Measurements from ENCODE around the gene SAE1.
A peak's percentile ranks its signal among the peaks of the same experiment; 100 is the strongest.

SAE1 gene

DNA sequence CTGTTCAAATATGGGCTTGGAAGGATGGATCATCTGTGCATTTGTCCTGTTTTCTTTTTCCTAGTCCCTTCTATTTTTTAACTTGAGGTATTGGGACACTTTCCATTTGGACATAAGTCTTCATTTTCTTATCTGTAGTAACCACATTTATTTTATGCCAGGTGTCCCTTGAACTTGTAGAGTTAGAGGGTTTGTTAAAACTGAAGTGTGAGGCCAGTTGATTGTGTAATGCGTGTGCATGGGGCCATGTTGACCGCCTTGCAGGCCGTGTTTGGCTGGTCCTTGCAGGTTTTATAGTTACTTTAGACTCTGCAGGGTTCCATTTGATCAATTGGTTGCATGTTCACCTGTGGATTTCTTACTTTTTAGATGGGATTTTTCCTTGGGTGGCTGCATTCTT, 21.0 kb downstream of the SAE1 start:
- DNase-seq (ENCODE audit: low read depth, low spot score): no peak
- in situ Hi-C loops (cut with HindIII; ENCODE audit: low sequenced_read_pairs): no loop called here
- TF ChIP-seq, protein P1, sequence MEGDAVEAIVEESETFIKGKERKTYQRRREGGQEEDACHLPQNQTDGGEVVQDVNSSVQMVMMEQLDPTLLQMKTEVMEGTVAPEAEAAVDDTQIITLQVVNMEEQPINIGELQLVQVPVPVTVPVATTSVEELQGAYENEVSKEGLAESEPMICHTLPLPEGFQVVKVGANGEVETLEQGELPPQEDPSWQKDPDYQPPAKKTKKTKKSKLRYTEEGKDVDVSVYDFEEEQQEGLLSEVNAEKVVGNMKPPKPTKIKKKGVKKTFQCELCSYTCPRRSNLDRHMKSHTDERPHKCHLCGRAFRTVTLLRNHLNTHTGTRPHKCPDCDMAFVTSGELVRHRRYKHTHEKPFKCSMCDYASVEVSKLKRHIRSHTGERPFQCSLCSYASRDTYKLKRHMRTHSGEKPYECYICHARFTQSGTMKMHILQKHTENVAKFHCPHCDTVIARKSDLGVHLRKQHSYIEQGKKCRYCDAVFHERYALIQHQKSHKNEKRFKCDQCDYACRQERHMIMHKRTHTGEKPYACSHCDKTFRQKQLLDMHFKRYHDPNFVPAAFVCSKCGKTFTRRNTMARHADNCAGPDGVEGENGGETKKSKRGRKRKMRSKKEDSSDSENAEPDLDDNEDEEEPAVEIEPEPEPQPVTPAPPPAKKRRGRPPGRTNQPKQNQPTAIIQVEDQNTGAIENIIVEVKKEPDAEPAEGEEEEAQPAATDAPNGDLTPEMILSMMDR (IDR thresholded peaks at IDR 0.05; ENCODE audit: low read depth, low read length): no peak
- no peak overlapping the region for H3K4me3 ChIP-seq (ENCODE audit: low read depth, low read length)

GRCh38 chr19:47152205-47152604, 21.6 kb downstream of the SAE1 start:
- in situ Hi-C loops (cut with HindIII; ENCODE audit: low sequenced_read_pairs): no loop called here
- no peak overlapping the region for H3K4me3 ChIP-seq (ENCODE audit: low read depth, low read length)
- TF ChIP-seq, protein P1 (IDR thresholded peaks at IDR 0.05; ENCODE audit: low read depth, low read length): no peak
- no peak for DNase-seq (ENCODE audit: low read depth, low spot score)

DNA sequence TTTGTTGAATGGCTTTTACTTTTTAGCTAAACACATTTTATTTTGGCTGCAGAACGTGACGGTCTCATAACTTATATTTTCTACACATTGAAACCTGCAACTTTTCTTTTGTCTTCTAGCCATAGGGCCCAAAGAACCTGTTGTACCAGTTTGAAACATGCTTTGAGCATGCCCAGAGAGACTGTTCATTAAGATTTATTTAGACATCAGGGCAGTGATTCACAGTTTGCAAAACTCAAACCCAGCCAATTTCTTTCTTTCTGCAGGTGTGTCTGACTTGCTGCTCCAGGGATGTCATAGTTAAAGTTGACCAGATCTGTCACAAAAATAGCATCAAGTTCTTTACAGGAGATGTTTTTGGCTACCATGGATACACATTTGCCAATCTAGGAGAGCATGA, 22.0 kb downstream of the SAE1 start:
- in situ Hi-C loops (cut with HindIII; ENCODE audit: low sequenced_read_pairs): no loop called here
- no peak overlapping the region for H3K4me3 ChIP-seq (ENCODE audit: low read depth, low read length)
- no peak for DNase-seq (ENCODE audit: low read depth, low spot score)
- TF ChIP-seq, protein P1 (IDR thresholded peaks at IDR 0.05; ENCODE audit: low read depth, low read length): no peak

- TF ChIP-seq, protein P1 (IDR thresholded peaks at IDR 0.05; ENCODE audit: low read depth, low read length): no peak
- in situ Hi-C loops (cut with HindIII; ENCODE audit: low sequenced_read_pairs): no loop called here
- H3K4me3 ChIP-seq (ENCODE audit: low read depth, low read length): no peak overlapping the region
- DNase-seq (ENCODE audit: low read depth, low spot score): no peak
These were observed 22.6 kb downstream of the SAE1 start for GRCh38 chr19:47153266-47153665.

- no peak overlapping the region for H3K4me3 ChIP-seq (ENCODE audit: low read depth, low read length)
- in situ Hi-C loops (cut with HindIII; ENCODE audit: low sequenced_read_pairs): no loop called here
- TF ChIP-seq, protein P1 (IDR thresholded peaks at IDR 0.05; ENCODE audit: low read depth, low read length): no peak
- DNase-seq (ENCODE audit: low read depth, low spot score): no peak
These were observed 24.5 kb downstream of the SAE1 start for GRCh38 chr19:47155148-47155547.

GRCh38 chr19:47156861-47157430, 26.3 kb downstream of the SAE1 start:
- peak; percentile 69 for DNase-seq (ENCODE audit: low read depth, low spot score)
- TF ChIP-seq, protein P1 (IDR thresholded peaks at IDR 0.05; ENCODE audit: low read depth, low read length): no peak
- in situ Hi-C loops (cut with HindIII; ENCODE audit: low sequenced_read_pairs): no loop called here
- H3K4me3 ChIP-seq (ENCODE audit: low read depth, low read length): no peak overlapping the region
